Femur (tissue), 1 donor: ENCODE data around the gene ZFP57.

ENCODE experiments used
- DNase-seq: peaks from one replicate; pipeline ENCODE4 v3.0.0-alpha.2; 2017

The ZFP57 gene

DNA sequence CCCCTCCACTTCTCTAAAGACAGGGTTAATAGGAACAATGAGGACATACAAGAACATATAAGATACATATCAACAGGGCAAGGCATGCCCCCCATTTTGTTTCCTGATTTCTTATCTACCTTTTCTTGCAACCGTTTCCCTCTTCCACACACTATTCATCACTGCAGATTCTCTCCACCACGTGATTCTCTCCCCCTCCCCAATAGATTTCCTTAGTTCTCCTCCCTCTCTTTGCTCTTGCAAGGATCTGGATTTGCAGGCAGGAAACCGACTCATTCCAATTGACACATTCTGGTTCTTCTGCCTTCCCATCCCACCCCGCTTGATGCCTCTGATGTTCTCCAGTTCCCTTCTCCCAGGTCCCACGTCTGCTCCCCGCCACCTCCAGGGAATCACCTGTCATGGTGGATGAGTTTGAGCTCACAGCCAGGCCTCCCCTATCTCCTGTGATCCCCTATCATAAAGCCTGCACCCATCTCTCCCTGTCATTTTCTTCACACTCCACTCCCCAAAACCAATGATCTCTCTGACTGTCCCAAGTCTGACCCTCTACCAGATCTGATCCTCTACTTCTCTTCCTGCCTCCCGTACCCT is 55.5 kb downstream of the ZFP57 start:
- no peak for DNase-seq

DNA sequence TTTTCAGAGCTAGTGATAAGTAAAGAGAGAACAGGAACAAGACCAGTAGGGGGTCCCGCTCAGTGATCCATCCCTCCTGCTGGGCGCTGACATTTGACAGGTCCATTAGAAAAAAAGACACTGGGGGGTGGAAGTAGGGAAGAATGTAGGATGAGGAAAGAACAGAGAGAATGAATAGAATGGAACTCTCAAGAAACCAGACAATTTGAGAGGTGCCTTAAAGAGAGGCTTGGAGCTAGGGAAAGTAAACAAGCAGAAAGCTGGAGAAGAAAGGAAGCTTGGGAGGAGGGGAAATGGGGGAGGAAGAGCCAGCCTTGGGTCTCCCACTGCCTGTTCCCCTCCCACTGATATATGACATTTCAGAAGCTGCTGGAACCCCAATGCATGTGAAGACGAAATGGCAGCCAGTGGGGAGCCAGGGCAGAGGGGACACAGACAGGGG is 56.4 kb downstream of the ZFP57 start:
- no peak for DNase-seq
